HEK293T (cell line): ENCODE data around the gene AHI1.

Experiments used
- CTCF ChIA-PET: fragments of 350-600 bp; formaldehyde crosslinking; extraction: SDS; loops from one replicate; lab custom pipeline; 2021; ENCODE audit warnings: antibody characterized with exemption, inconsistent platforms; lab: Yijun Ruan, JAX
- POLR2A ChIA-PET: fragments of 350-600 bp; formaldehyde crosslinking; extraction: SDS; loops from one replicate; lab custom pipeline; 2020; ENCODE audit warnings: antibody characterized with exemption, inconsistent platforms; lab: Yijun Ruan, JAX
- DNase-seq: peaks from one replicate; pipeline ENCODE4 v3.0.0; 2012; ENCODE audit warnings: mixed read lengths; ENCODE audit errors: extremely low spot score
- ARNT ChIP-seq: fragments of 450-650 bp; IDR thresholded peaks from 2 replicates; pipeline ENCODE4 v1.6.1; 2017; ENCODE audit warnings: mild to moderate bottlenecking
- BHLHE40 ChIP-seq: fragments of 450-650 bp; IDR thresholded peaks from 2 replicates; pipeline ENCODE4 v1.6.1; 2016; ENCODE audit warnings: mild to moderate bottlenecking, moderate library complexity, borderline replicate concordance
- CTBP1 ChIP-seq: fragments of 450-650 bp; IDR thresholded peaks from 2 replicates; pipeline ENCODE4 v1.6.1; 2016; ENCODE audit warnings: borderline replicate concordance
- ELF4 ChIP-seq: fragments of 450-650 bp; IDR thresholded peaks from 2 replicates; pipeline ENCODE4 v1.6.1; 2017; ENCODE audit warnings: antibody characterized with exemption
- FOXA1 ChIP-seq: fragments of 450-650 bp; IDR thresholded peaks from 2 replicates; pipeline ENCODE4 v1.6.1; 2016; ENCODE audit warnings: mild to moderate bottlenecking
- FOXK2 ChIP-seq: fragments of 450-650 bp; IDR thresholded peaks from 2 replicates; pipeline ENCODE4 v1.6.1; 2016; ENCODE audit warnings: mild to moderate bottlenecking
- FOXM1 ChIP-seq: fragments of 450-650 bp; IDR thresholded peaks from 2 replicates; pipeline ENCODE4 v1.6.1; 2017; ENCODE audit warnings: mild to moderate bottlenecking, borderline replicate concordance
- HDGF ChIP-seq: fragments of 450-650 bp; IDR thresholded peaks from 2 replicates; pipeline ENCODE4 v1.6.1; 2017; ENCODE audit warnings: antibody characterized with exemption, borderline replicate concordance
- L3MBTL2 ChIP-seq: fragments of 450-650 bp; conservative IDR thresholded peaks from 2 replicates; pipeline ENCODE4 v1.6.1; 2016; ENCODE audit warnings: mild to moderate bottlenecking
- LEF1 ChIP-seq: fragments of 450-650 bp; IDR thresholded peaks from 2 replicates; pipeline ENCODE4 v1.6.1; 2017; ENCODE audit warnings: mild to moderate bottlenecking, borderline replicate concordance
- NFRKB ChIP-seq: fragments of 450-650 bp; IDR thresholded peaks from 2 replicates; pipeline ENCODE4 v1.6.1; 2016; ENCODE audit warnings: mild to moderate bottlenecking, moderate library complexity
- PKNOX1 ChIP-seq: fragments of 450-650 bp; IDR thresholded peaks from 2 replicates; pipeline ENCODE4 v1.6.1; 2016
- SP1 ChIP-seq: fragments of 450-650 bp; IDR thresholded peaks from 2 replicates; pipeline ENCODE4 v1.6.1; 2017
- SUZ12 ChIP-seq: fragments of 450-650 bp; IDR thresholded peaks from 2 replicates; pipeline ENCODE4 v1.6.1; 2016; ENCODE audit warnings: mild to moderate bottlenecking
- TARDBP ChIP-seq: fragments of 450-650 bp; IDR thresholded peaks from 2 replicates; pipeline ENCODE4 v1.6.1; 2016
- ZNF384 ChIP-seq: fragments of 450-650 bp; IDR thresholded peaks from 2 replicates; pipeline ENCODE4 v1.6.1; 2016

Gene AHI1

GRCh38 chr6:135281227-135281626, 216.3 kb downstream of the AHI1 start:
- ChIA-PET POLR2A (no interaction called here), CTCF (no interaction called here)
- DNase-seq: no peak
- no peak for TF ChIP-seq ZNF384
- TF ChIP-seq NFRKB: no peak
- TF ChIP-seq PKNOX1: no peak
- no peak for TF ChIP-seq ELF4
- no peak for TF ChIP-seq FOXM1
- TF ChIP-seq FOXK2: no peak
- no peak for TF ChIP-seq CTBP1
- no peak for TF ChIP-seq HDGF
- no peak for TF ChIP-seq FOXA1
- no peak for TF ChIP-seq SUZ12
- no peak for TF ChIP-seq LEF1
- no peak for TF ChIP-seq BHLHE40
- no peak for TF ChIP-seq ARNT

GRCh38 chr6:135280375-135281136, 217.0 kb downstream of the AHI1 start:
- DNase-seq: no peak
- CTCF ChIA-PET: no interaction called here
- TF ChIP-seq ARNT: no peak
- TF ChIP-seq TARDBP: no peak
- TF ChIP-seq ELF4: no peak
- no peak for TF ChIP-seq BHLHE40
- TF ChIP-seq SUZ12: no peak
- TF ChIP-seq FOXA1: no peak
- TF ChIP-seq PKNOX1: no peak
- TF ChIP-seq FOXM1: no peak
- no peak for TF ChIP-seq HDGF
- TF ChIP-seq FOXK2: no peak
- TF ChIP-seq L3MBTL2: no peak
- no peak for TF ChIP-seq CTBP1
- POLR2A ChIA-PET: no interaction called here

DNA sequence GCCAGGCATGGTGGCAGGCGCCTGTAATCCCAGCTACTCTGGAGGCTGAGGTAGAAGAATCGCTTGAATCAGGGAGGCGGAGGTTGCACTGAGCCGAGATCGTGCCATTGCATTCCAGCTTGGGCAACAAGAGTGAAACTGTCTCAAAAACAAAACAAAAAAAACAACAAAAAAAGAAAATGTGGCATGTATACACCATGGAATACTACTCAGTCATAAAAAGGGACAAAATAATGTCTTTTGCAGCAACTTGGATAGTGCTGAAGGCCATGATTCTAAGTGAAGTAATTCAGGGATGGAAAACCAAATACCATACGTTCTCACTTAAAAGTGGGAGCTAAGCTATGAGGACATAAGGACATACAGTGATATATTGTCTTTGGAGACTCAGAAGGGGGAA, 220.1 kb downstream of the AHI1 start:
- DNase-seq: no peak
- CTCF ChIA-PET: no interaction called here
- POLR2A ChIA-PET: no interaction called here
- no peak for TF ChIP-seq HDGF
- no peak for TF ChIP-seq ZNF384
- no peak for TF ChIP-seq ARNT
- TF ChIP-seq FOXM1: no peak
- no peak for TF ChIP-seq SUZ12
- TF ChIP-seq NFRKB: no peak
- no peak for TF ChIP-seq SP1
- TF ChIP-seq CTBP1: no peak
- TF ChIP-seq ELF4: no peak
- TF ChIP-seq BHLHE40: no peak
- TF ChIP-seq L3MBTL2: no peak
- TF ChIP-seq TARDBP: no peak
- no peak for TF ChIP-seq PKNOX1
- no peak for TF ChIP-seq LEF1
- TF ChIP-seq FOXK2: no peak
- TF ChIP-seq FOXA1: no peak

DNA sequence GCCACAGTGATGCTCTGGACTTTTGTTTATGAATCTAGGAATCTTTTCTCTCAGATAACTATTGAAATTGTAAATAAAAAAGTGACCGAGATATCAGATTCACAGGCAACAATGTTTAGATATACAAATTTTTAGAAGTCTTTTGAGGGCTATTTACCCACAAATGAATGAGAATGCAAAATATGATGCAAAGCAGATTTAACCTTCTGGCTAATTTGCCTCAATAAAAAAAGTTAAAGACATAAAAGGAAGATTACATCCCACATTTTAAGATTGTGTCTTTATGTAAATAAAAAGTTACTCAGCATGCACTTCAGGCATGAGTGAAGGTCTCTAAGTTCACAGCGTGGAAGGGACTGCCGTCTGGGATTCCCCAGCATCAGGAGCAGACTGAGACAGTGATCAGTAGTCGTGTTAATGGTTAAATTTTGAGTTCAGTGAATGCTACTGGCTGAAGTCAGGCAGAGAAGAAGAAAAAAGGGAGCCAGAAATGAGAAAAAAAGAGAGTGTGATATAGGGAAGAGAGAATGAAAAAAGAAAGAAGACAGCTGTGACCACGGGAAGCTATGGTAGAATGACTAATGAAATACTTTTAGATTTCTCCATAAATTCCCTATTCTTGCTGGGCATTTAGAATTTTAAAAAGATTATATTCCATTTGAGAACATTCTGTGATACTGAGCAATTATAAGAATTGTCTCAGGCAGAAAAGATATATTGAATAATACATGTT, 222.8 kb downstream of the AHI1 start:
- ChIA-PET CTCF (no interaction called here), POLR2A (no interaction called here)
- no peak for DNase-seq
- TF ChIP-seq L3MBTL2: no peak
- no peak for TF ChIP-seq NFRKB
- TF ChIP-seq FOXM1: no peak
- TF ChIP-seq CTBP1: no peak
- TF ChIP-seq TARDBP: no peak
- TF ChIP-seq HDGF: no peak
- TF ChIP-seq ZNF384: no peak
- TF ChIP-seq FOXK2: no peak
- no peak for TF ChIP-seq SP1
- no peak for TF ChIP-seq BHLHE40
- no peak for TF ChIP-seq ARNT
- TF ChIP-seq SUZ12: no peak
- no peak for TF ChIP-seq LEF1
- no peak for TF ChIP-seq ELF4

GRCh38 chr6:135271626-135272025, 225.9 kb downstream of the AHI1 start:
- ChIA-PET CTCF (no interaction called here), POLR2A (no interaction called here)
- DNase-seq: no peak
- TF ChIP-seq LEF1 (no peak), SUZ12 (no peak), ARNT (no peak), ELF4 (no peak), FOXK2 (no peak), L3MBTL2 (no peak), ZNF384 (no peak), FOXM1 (no peak)
